HG03103 (cell line): Measurements from ENCODE around the gene COMMD4.
A peak's percentile ranks its signal among the peaks of the same experiment; 100 is the strongest.
"Not testable (repeated sequence)": the region's sequence is repeated elsewhere in the genome, so short reads cannot be mapped to it uniquely, and the experiment has no call there.

Experiments
- ATAC-seq: cut with Tn5 transposase; IDR thresholded peaks from one replicate; pipeline ENCODE4 v1.9.1; 2021; ENCODE audit warnings: low read depth; ENCODE audit not compliant: unreplicated experiment

Gene COMMD4

GRCh38 chr15:75335705-75336355 lies at the start of gene COMMD4:
Gene COMMD4, plus strand, starts transcription at chr15:75336063. Its CDS starts 27 bp downstream, at chr15:75336090.
- peak; percentile 65 for ATAC-seq

- not testable (repeated sequence) for ATAC-seq
Measured at GRCh38 chr15:75293660-75294059, 42.2 kb upstream of the COMMD4 start.

- peak; percentile 58 for ATAC-seq
Measured at GRCh38 chr15:75298541-75299310, 37.1 kb upstream of the COMMD4 start.

GRCh38 chr15:75299311-75299688 lies 36.6 kb upstream of the COMMD4 start:
- peak; percentile 52 for ATAC-seq

GRCh38 chr15:75300026-75300425 lies 35.8 kb upstream of the COMMD4 start:
- not testable (repeated sequence) for ATAC-seq

- ATAC-seq, result no peak
Measured at GRCh38 chr15:75302318-75302717, 33.5 kb upstream of the COMMD4 start.

- ATAC-seq, result not testable (repeated sequence)
Measured at GRCh38 chr15:75302753-75303152, 33.1 kb upstream of the COMMD4 start.

GRCh38 chr15:75306188-75306587 lies 29.7 kb upstream of the COMMD4 start:
- no peak for ATAC-seq

- ATAC-seq, result no peak
Measured at GRCh38 chr15:75307778-75308390, 28.0 kb upstream of the COMMD4 start.

GRCh38 chr15:75309711-75310110 lies 26.2 kb upstream of the COMMD4 start:
- no peak for ATAC-seq

- not testable (repeated sequence) for ATAC-seq
Measured at GRCh38 chr15:75312548-75312947, 23.3 kb upstream of the COMMD4 start.

GRCh38 chr15:75313116-75313845 lies 22.6 kb upstream of the COMMD4 start:
- ATAC-seq, result no peak

- no peak for ATAC-seq
Measured at GRCh38 chr15:75314552-75315290, 21.1 kb upstream of the COMMD4 start.

GRCh38 chr15:75319231-75319897 lies 16.5 kb upstream of the COMMD4 start:
- ATAC-seq, result not testable (repeated sequence)

- ATAC-seq, result no peak
Measured at GRCh38 chr15:75321711-75322110, 14.2 kb upstream of the COMMD4 start.

- no peak for ATAC-seq
Measured at GRCh38 chr15:75325922-75326321, 9.9 kb upstream of the COMMD4 start.

GRCh38 chr15:75327005-75327404 lies 8.9 kb upstream of the COMMD4 start:
- no peak for ATAC-seq

- ATAC-seq, result no peak
Measured at GRCh38 chr15:75327491-75327890, 8.4 kb upstream of the COMMD4 start.

GRCh38 chr15:75328493-75329314 lies 7.2 kb upstream of the COMMD4 start:
- no peak for ATAC-seq
